GM10266 (cell line): ENCODE data around the gene NCAPD2.

Experiments used
- DNase-seq: peaks from one replicate; pipeline ENCODE4 v3.0.0; 2012; ENCODE audit errors: extremely low spot score
- CTCF ChIP-seq: IDR thresholded peaks from 2 replicates; pipeline ENCODE4 v1.5.1; 2012; ENCODE audit warnings: mild to moderate bottlenecking, low read depth; ENCODE audit not compliant: control insufficient read depth, insufficient read depth; ENCODE audit errors: missing control alignments

The NCAPD2 gene

GRCh38 chr12:6451348-6452244 lies 42.3 kb upstream of the NCAPD2 start, which contains the start of gene TAPBPL:
TSS of gene TAPBPL (plus strand) at chr12:6452042. CDS start at chr12:6452249, 207 bp downstream.
- DNase-seq: peak; percentile 73
- TF ChIP-seq CTCF: no peak

GRCh38 chr12:6452245-6452943 lies 41.5 kb upstream of the NCAPD2 start:
- TF ChIP-seq CTCF: no peak

GRCh38 chr12:6452944-6453630 lies 40.8 kb upstream of the NCAPD2 start:
- TF ChIP-seq CTCF: no peak
- no peak for DNase-seq

More at GRCh38 chr12:6452245-6452943, 41.5 kb upstream of the NCAPD2 start:
- no peak for DNase-seq

- TF ChIP-seq CTCF: no peak
- no peak for DNase-seq
These were observed 36.5 kb upstream of the NCAPD2 start for GRCh38 chr12:6457220-6457945.

- no peak for DNase-seq
- no peak for TF ChIP-seq CTCF
These were observed 35.5 kb upstream of the NCAPD2 start for GRCh38 chr12:6458281-6459003.

GRCh38 chr12:6459004-6459337 lies 34.9 kb upstream of the NCAPD2 start:
- no peak for TF ChIP-seq CTCF
- DNase-seq: no peak
